ENCODE measurements around the gene ATP10A.

- TF ChIP-seq CTCF (IDR thresholded peaks at IDR 0.05; ENCODE audit: poor library complexity) (no peak), EZH2phosphoT487 (IDR thresholded peaks at IDR 0.05; ENCODE audit: low read depth, severe bottlenecking, unreplicated experiment) (no peak)
These were observed 29.0 kb upstream of the ATP10A start for GRCh38 chr15:25892126-25892525.
